Measurements from ENCODE around the gene RBM20. TPM values are rescaled to one million over a fixed set of nuclear protein-coding genes. Genes with fewer than 3 reads are reported as not detected.

The RBM20 gene
- total RNA-seq, 1 experiment from 2014 or later = 0.11 TPM

GRCh38 chr10:110876788-110877187 lies 232.7 kb downstream of the RBM20 start:
- Histone ChIP-seq H3K27me3 (ENCODE audit: insufficient read depth, low read depth) (no peaks in the 10 kb centered on the region), H3K9me3 (ENCODE audit: insufficient read depth, low read depth) (no peaks in the 10 kb centered on the region), H3K36me3 (ENCODE audit: low read depth) (no peaks in the 10 kb centered on the region), H3K4me2 (no peak overlapping the region), H3K9me2 (ENCODE audit: insufficient read depth) (no peaks in the 10 kb centered on the region), H3K4me1 (replicated peaks; ENCODE audit: insufficient read depth) (peaks cover 10% of the 10 kb centered on the region; the same call in 1 of the 2 replicates), H3K27ac (no peak overlapping the region), H3K79me2 (ENCODE audit: low read depth) (peaks cover 21% of the 10 kb centered on the region), H3K4me3 (no peak overlapping the region), H3F3A (ENCODE audit: insufficient read depth, low read depth) (no peaks in the 10 kb centered on the region), H4K20me1 (ENCODE audit: insufficient read depth) (no peaks in the 10 kb centered on the region), H2AFZ (no peak overlapping the region)
- no peak for DNase-seq
- TF ChIP-seq EZH2 (IDR thresholded peaks at IDR 0.05; ENCODE audit: low read depth) = no peak
- no peak for TF ChIP-seq CTCF (conservative IDR thresholded peaks at IDR 0.05)
- BruUV-seq (replicated peaks) = no TSS peak
- CTCF ChIA-PET = no interaction called here
- POLR2A ChIA-PET (ENCODE audit: unreplicated experiment) = no interaction called here
- intact Hi-C loops (cut with micrococcal nuclease; ENCODE audit: unreplicated experiment) = no loop called here

GRCh38 chr10:110880012-110880411 lies 235.9 kb downstream of the RBM20 start:
- no peaks in the 10 kb centered on the region for H3F3A ChIP-seq (ENCODE audit: insufficient read depth, low read depth)
- H3K4me3 ChIP-seq = no peak overlapping the region
- no peak for DNase-seq
- no peaks in the 10 kb centered on the region for H3K36me3 ChIP-seq (ENCODE audit: low read depth)
- H3K27me3 ChIP-seq (ENCODE audit: insufficient read depth, low read depth) = no peaks in the 10 kb centered on the region
- H3K27ac ChIP-seq = no peak overlapping the region
- H4K20me1 ChIP-seq (ENCODE audit: insufficient read depth) = no peaks in the 10 kb centered on the region; the same call in 1 of the 2 replicates
- peaks cover 2% of the 10 kb centered on the region; the same call in 1 of the 2 replicates for H3K4me1 ChIP-seq (replicated peaks; ENCODE audit: insufficient read depth)
- no TSS peak for BruUV-seq (replicated peaks)
- intact Hi-C loops (cut with micrococcal nuclease; ENCODE audit: unreplicated experiment) = no loop called here
- H3K9me2 ChIP-seq (ENCODE audit: insufficient read depth) = no peaks in the 10 kb centered on the region
- ChIA-PET CTCF (no interaction called here), POLR2A (ENCODE audit: unreplicated experiment) (interaction anchor here (0.6 kb wide), 1 partner anchor 39 kb away, joined by 3 read pairs; the partner anchor contains the start of gene BBIP1)
- no peaks in the 10 kb centered on the region for H3K79me2 ChIP-seq (ENCODE audit: low read depth)
- H3K9me3 ChIP-seq (ENCODE audit: insufficient read depth, low read depth) = no peaks in the 10 kb centered on the region
- TF ChIP-seq EZH2 (IDR thresholded peaks at IDR 0.05; ENCODE audit: low read depth) (no peak), CTCF (conservative IDR thresholded peaks at IDR 0.05) (no peak)
- no peak overlapping the region for H3K4me2 ChIP-seq
- no peak overlapping the region for H2AFZ ChIP-seq

- Histone ChIP-seq H3K4me2 (no peak overlapping the region), H2AFZ (no peak overlapping the region), H3K4me3 (no peak overlapping the region), H3K9me2 (ENCODE audit: insufficient read depth) (no peaks in the 10 kb centered on the region), H4K20me1 (ENCODE audit: insufficient read depth) (no peaks in the 10 kb centered on the region; the same call in 1 of the 2 replicates), H3K4me1 (replicated peaks; ENCODE audit: insufficient read depth) (peaks cover 14% of the 10 kb centered on the region), H3K27ac (no peak overlapping the region), H3K79me2 (ENCODE audit: low read depth) (no peaks in the 10 kb centered on the region), H3K36me3 (ENCODE audit: low read depth) (no peaks in the 10 kb centered on the region), H3F3A (ENCODE audit: insufficient read depth, low read depth) (peaks cover 8% of the 10 kb centered on the region; the same call in 1 of the 2 replicates), H3K27me3 (ENCODE audit: insufficient read depth, low read depth) (no peaks in the 10 kb centered on the region), H3K9me3 (ENCODE audit: insufficient read depth, low read depth) (no peaks in the 10 kb centered on the region)
- no TSS peak for BruUV-seq (replicated peaks)
- TF ChIP-seq CTCF (conservative IDR thresholded peaks at IDR 0.05) (no peak), EZH2 (IDR thresholded peaks at IDR 0.05; ENCODE audit: low read depth) (no peak)
- DNase-seq = no peak
- CTCF ChIA-PET = no interaction called here
- POLR2A ChIA-PET (ENCODE audit: unreplicated experiment) = no interaction called here
- intact Hi-C loops (cut with micrococcal nuclease; ENCODE audit: unreplicated experiment) = no loop called here
These were observed 237.1 kb downstream of the RBM20 start for GRCh38 chr10:110881247-110881646.

Data from PC-9 (cell line).